HG03095 (cell line): ENCODE measurements around the gene DGCR8.
"Not testable (repeated sequence)": the region's sequence is repeated elsewhere in the genome, so short reads cannot be mapped to it uniquely, and the experiment has no call there.

ENCODE experiments used
- ATAC-seq: cut with Tn5 transposase; IDR thresholded peaks from one replicate; pipeline ENCODE4 v1.9.1; 2021; ENCODE audit warnings: moderate library complexity; ENCODE audit not compliant: unreplicated experiment

The DGCR8 gene

GRCh38 chr22:20065896-20066616 is 14.0 kb upstream of the DGCR8 start:
- no peak for ATAC-seq

GRCh38 chr22:20066617-20067383 is 13.2 kb upstream of the DGCR8 start:
- no peak for ATAC-seq

GRCh38 chr22:20067384-20067682 is 12.7 kb upstream of the DGCR8 start:
- not testable (repeated sequence) for ATAC-seq

- ATAC-seq = no peak
Observed at GRCh38 chr22:20068640-20069039, 11.4 kb upstream of the DGCR8 start.

- no peak for ATAC-seq
Observed at GRCh38 chr22:20069331-20070042, 10.6 kb upstream of the DGCR8 start.

- no peak for ATAC-seq
Observed at GRCh38 chr22:20071524-20071972, 8.5 kb upstream of the DGCR8 start.

GRCh38 chr22:20076627-20077172 is 3.3 kb upstream of the DGCR8 start:
- ATAC-seq = no peak

- ATAC-seq = peak; percentile 49
Observed at GRCh38 chr22:20080445-20080775, 369 bp downstream of the DGCR8 start.

GRCh38 chr22:20080776-20081654 is 974 bp downstream of the DGCR8 start:
- ATAC-seq = no peak

- no peak for ATAC-seq
Observed at GRCh38 chr22:20083157-20083890, 3.3 kb downstream of the DGCR8 start.

- no peak for ATAC-seq
Observed at GRCh38 chr22:20083891-20084546, 4.0 kb downstream of the DGCR8 start.

GRCh38 chr22:20084547-20085413 is 4.7 kb downstream of the DGCR8 start:
- ATAC-seq = no peak

GRCh38 chr22:20085651-20086050 is 5.6 kb downstream of the DGCR8 start:
- no peak for ATAC-seq

- ATAC-seq = no peak
Observed at GRCh38 chr22:20086101-20086599, 6.1 kb downstream of the DGCR8 start.

- no peak for ATAC-seq
Observed at GRCh38 chr22:20086763-20087162, 6.7 kb downstream of the DGCR8 start.

- no peak for ATAC-seq
Observed at GRCh38 chr22:20087319-20088262, 7.5 kb downstream of the DGCR8 start.

- no peak for ATAC-seq
Observed at GRCh38 chr22:20088263-20088648, 8.2 kb downstream of the DGCR8 start.
